ENCODE results near the gene IKBKG.
"Not testable (repeated sequence)": the region's sequence is repeated elsewhere in the genome, so short reads cannot be mapped to it uniquely, and the experiment has no call there.

The IKBKG gene

GRCh38 chrX:154558896-154559295 lies 11.5 kb downstream of the IKBKG start:
- not testable (repeated sequence) for DNase-seq (ENCODE audit: low spot score)

DNA sequence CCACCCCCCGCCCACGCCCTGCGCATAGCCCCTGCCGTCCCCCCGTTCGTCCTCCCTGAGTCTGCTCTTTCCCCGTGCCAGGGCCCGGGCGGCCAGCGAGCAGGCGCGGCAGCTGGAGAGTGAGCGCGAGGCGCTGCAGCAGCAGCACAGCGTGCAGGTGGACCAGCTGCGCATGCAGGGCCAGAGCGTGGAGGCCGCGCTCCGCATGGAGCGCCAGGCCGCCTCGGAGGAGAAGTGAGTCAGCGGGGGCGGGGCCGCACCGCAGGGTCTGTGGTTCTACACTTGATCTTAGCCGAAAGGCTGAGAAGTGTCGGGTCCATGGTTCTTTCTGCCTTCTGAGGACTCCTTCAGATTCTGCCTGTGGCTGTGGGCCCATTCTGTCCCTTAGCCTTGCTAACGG lies 12.9 kb downstream of the IKBKG start:
- DNase-seq (ENCODE audit: low spot score) = not testable (repeated sequence)

GRCh38 chrX:154562295-154562694 lies 14.9 kb downstream of the IKBKG start:
- not testable (repeated sequence) for DNase-seq (ENCODE audit: low spot score)

GRCh38 chrX:154570361-154570760 lies 22.9 kb downstream of the IKBKG start:
- DNase-seq (ENCODE audit: low spot score) = not testable (repeated sequence)

DNA sequence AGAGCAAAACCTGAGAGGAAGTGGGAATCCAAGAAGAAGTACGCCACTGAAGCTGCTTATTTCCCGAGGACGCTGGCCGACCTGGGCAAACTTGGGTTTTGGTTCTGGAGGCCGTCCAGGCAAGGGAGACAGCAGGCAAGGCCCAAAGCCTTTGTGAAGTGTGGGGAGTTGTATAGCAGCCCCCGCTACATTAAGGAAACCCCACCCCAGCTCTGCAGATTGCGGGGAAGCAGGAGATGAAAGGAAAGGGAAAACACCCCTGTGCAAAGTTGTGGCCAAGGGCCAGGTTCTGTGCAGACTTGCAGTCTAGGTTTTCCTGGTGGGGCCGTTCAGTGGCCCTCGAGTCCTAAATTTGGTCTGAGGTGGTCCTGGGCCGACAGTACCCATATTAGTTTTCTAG lies 25.6 kb downstream of the IKBKG start:
- DNase-seq (ENCODE audit: low spot score) = not testable (repeated sequence)

DNA sequence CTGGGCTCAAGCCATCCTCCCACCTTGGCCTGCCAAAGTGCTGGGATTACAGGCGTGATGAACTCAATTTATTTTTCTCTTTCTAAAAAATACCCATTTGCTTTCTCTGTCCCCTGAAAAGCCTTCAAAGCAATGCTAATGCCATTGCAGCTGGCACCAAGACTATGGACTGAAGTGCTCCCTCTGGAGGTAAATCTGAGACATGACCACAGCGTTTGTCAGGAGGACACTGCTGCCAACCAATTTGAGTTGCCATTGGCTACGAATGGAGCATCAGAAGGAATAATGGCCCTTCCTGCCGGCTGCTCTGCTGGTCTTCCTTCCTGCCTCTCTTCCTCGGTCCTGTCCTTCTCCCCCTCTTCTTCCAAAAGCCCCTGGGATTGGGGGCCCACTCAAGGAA lies 27.7 kb downstream of the IKBKG start:
- not testable (repeated sequence) for DNase-seq (ENCODE audit: low spot score)

DNA sequence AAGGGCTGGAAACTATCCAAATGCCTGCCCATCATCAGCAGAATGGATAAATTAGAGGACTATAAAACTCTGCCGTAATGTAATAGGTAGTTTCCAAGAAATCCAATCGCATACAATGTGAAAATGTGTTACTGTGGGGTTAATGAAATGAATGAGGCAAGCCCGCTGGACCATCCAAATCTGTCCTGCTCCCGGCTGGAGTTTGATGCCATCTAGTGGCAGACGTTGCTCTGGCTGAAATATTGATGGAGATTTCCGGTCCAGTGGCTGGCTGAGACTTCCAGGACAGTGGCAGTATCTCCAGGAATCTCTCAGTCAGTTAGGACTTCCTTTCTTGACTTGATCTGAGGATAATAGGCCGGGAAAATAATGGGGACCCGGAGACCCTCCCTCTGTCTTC lies 35.6 kb downstream of the IKBKG start:
- not testable (repeated sequence) for DNase-seq (ENCODE audit: low spot score)

GRCh38 chrX:154584585-154585183 lies 37.3 kb downstream of the IKBKG start, which contains the start of gene CTAG1A:
Gene CTAG1A, plus strand, starts transcription at chrX:154585133. Its CDS starts 74 bp downstream, at chrX:154585207.
- not testable (repeated sequence) for DNase-seq (ENCODE audit: low spot score)

DNA sequence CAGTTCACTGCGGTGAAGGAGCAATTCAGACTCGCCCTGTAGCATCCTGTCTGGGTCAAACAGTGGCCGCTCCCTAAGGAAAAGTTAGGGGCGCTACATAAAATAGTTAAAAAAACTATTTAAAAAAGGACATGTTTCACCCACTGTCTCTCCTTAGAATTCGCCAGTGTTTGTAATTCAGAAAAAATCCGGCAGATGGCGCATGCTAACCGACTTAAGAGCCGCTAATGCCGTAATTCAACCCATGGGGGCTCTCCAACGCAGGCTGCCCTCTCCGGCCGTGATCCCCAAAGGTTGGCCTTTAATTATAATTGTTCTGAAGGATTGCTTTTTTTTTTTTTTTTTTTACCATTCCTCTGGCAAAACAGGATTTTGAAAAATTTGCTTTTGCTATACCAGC lies 43.0 kb downstream of the IKBKG start:
- not testable (repeated sequence) for DNase-seq (ENCODE audit: low spot score)

DNA sequence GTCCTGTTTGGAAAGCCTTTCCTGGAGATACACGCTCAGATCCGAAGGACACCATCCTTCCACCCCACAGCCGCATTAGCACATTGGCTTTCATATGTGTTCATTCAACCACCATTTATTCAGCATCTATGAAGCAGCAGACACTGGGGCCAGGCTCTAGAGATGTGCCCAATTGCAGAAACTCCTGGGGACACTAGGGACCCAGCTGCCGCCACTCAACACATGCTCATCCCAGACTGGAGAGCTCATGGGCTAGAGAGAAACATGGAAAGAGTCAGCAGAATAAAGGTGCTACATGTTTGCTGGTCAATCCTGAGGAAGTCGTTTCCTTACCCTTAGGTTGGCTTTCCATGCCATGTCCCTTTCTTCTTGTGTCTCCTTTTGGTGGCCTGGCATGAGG lies 45.1 kb downstream of the IKBKG start:
- DNase-seq (ENCODE audit: low spot score) = no peak

- no peak for DNase-seq (ENCODE audit: low spot score)
Measured at GRCh38 chrX:154593201-154593600, 45.8 kb downstream of the IKBKG start.

DNA sequence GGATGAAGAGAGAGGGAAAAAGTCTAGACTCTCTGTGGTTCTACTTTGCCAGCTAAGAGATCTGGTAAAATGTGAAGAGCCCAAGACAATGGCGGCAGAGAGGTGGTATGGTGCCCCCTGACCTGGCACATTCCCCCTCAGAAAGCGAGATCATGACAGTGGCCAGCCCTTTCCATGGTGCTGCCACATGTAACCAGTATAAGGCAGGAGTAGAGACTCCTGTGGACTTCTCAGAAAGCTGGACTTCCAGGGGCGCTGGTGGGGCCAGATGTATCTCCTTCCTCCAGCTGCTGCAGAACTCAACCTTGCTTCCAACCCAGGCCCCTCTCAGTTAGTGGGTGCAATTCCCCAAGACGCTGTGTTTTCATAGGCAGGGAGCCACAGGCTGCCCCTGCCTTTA lies 47.1 kb downstream of the IKBKG start:
- DNase-seq (ENCODE audit: low spot score) = no peak

- no peak for DNase-seq (ENCODE audit: low spot score)
Measured at GRCh38 chrX:154595559-154596249, 48.3 kb downstream of the IKBKG start.

- no peak for DNase-seq (ENCODE audit: low spot score)
Measured at GRCh38 chrX:154596290-154596929, 49.0 kb downstream of the IKBKG start.

GRCh38 chrX:154597221-154597620 lies 49.8 kb downstream of the IKBKG start:
- no peak for DNase-seq (ENCODE audit: low spot score)

GRCh38 chrX:154598656-154599055 lies 51.2 kb downstream of the IKBKG start:
- no peak for DNase-seq (ENCODE audit: low spot score)

DNA sequence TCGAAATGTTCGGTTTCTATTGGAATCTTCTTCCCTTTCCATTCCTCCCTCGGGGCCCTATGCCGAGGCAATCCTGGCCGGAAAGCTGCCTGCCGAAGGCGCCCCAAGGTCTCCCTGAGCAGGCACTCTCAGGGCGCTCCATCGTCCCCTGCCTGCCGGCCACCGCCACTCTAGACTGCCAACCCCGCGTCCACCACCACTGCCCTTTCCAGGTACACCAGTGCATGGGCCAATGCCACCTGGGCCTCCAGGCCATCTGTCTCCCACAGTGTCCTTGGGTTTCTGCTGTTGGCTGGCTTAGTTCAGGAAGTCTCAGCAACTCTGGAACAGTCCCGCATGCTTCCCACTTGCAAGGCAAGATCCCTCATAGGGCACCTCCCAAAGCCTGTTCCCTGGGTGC lies 52.1 kb downstream of the IKBKG start:
- no peak for DNase-seq (ENCODE audit: low spot score)

- no peak for DNase-seq (ENCODE audit: low spot score)
Measured at GRCh38 chrX:154600759-154601374, 53.4 kb downstream of the IKBKG start.

DNA sequence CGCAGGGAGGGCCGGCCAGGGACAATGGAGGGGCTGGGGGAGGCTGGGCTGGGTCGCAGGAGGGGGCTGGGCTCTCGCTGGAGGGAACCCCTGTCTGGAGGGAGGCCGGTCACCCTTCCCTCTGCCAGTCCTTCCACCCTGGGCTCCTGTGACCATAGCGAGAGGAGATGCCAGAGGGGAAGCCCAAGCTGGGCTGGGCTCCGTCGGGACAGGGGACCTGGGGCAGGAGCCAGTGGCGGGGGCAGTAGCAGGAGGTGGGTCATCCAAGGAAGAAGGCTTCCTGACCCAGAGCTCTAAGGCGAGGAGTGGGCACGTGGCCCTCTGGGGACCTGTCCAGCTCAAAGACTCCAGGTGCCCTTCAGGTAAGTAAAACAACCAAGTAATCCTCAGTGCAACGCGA lies 54.8 kb downstream of the IKBKG start:
- DNase-seq (ENCODE audit: low spot score) = no peak

DNA sequence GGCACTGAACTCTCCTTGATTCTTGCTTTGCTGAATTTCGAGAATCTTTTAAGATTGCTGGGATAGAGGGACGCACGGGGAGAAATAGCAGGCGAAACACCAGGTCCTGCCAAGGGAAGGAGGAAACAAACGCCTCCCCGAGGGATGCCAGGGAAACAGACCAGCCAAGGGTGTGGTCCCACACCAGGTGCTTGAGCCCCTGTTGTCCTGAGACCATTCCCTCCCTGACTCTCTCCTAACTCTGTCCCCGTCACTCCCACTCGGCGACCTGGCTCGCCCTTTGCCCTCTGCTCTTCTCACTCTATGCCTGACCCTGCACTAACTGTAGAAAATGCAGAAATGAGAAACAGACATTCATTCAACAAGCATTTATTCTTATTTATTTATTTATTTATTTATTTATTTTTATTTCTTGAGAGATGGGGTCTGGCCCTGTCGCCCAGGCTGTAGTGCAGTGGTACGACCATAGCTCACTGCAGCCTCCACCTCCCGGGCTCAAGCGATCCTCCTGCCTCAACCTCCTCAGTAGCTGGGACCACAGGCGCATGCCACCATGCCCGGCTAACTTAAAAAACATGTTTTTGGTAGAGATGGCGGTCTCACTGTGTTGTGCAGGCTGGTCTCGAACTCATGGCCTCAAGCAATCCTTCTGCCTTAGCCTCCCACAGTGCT lies 55.5 kb downstream of the IKBKG start:
- no peak for DNase-seq (ENCODE audit: low spot score)

- DNase-seq (ENCODE audit: low spot score) = no peak
Measured at GRCh38 chrX:154603438-154604430, 56.3 kb downstream of the IKBKG start.
